ENCODE data around the gene FGD1. TPM values are rescaled to one million over a fixed set of nuclear protein-coding genes. Genes with fewer than 3 reads are reported as not detected.

FGD1 gene
- total and polyA plus RNA-seq, 2 of the 8 experiments (the other 6 are each of a cell fraction or from before 2014, with no cell fraction given), result 6.8 to 34.9 TPM

- H3K14ac ChIP-seq (ENCODE audit: insufficient read length), result no peak overlapping the region
- no peak overlapping the region for H4K5ac ChIP-seq (ENCODE audit: insufficient read length, low read depth, low read length)
- no peak overlapping the region; the same call in 1 of the 2 replicates for H4K8ac ChIP-seq (ENCODE audit: extremely low read depth, insufficient read depth, low read length)
- DNase-seq (ENCODE audit: low read depth in 1 of 2, low spot score in 2 of 2) (no peak), FAIRE-seq (no peak)
- ChIA-PET POLR2A (ENCODE audit: partially characterized antibody) (interaction anchor here (1.0 to 1.8 kb wide), 5 partner anchors 10 to 51 kb away, joined by 3 to 6 read pairs (median 3); no protein-coding TSS in a partner anchor), CTCF (ENCODE audit: partially characterized antibody) (interaction anchor here (0.6 kb wide), 1 partner anchor 442 kb away, joined by 3 read pairs; no protein-coding TSS in a partner anchor)
- no peak overlapping the region for H2BK15ac ChIP-seq (ENCODE audit: low read length)
- H3K4me2 ChIP-seq (ENCODE audit: insufficient read depth in 1 of 2, low read depth in 2 of 2, low read length in 2 of 2), result peak overlapping the region in 1 of 2 experiments; percentile 69; a peak in 1 of 4 replicates
- H2AK5ac ChIP-seq (ENCODE audit: low read depth, low read length), result no peak overlapping the region
- no peaks in the 10 kb centered on the region for H3K9me3 ChIP-seq (ENCODE audit: insufficient read depth in 2 of 2, low read depth in 1 of 2, low read length in 1 of 2)
- H3K36me3 ChIP-seq (ENCODE audit: control insufficient read depth in 2 of 4, insufficient read depth in 4 of 4, low read length in 3 of 4), result no peaks in the 10 kb centered on the region
- H3K79me1 ChIP-seq (ENCODE audit: low read depth, low read length), result no peaks in the 10 kb centered on the region
- peak overlapping the region; percentile 42 for H4K91ac ChIP-seq (replicated peaks; ENCODE audit: insufficient read length, low read length)
- peak overlapping the region; percentile 25; the same call in 1 of the 2 replicates for H3K27ac ChIP-seq (ENCODE audit: low read depth, low read length)
- peaks cover 0 to 33% of the 10 kb centered on the region in 2 experiments; a peak in 2 of 4 replicates for H3K79me2 ChIP-seq (ENCODE audit: control insufficient read depth in 1 of 2, insufficient read depth in 2 of 2, low read length in 2 of 2)
- peaks cover 9 to 40% (median 20%) of the 10 kb centered on the region in 4 experiments for H3K4me1 ChIP-seq (replicated peaks in 1 of 4; ENCODE audit: control insufficient read depth in 3 of 4, insufficient read depth in 4 of 4, low read length in 3 of 4)
- no peak overlapping the region for H2BK20ac ChIP-seq (ENCODE audit: low read length)
- no peak overlapping the region for H3K23ac ChIP-seq (ENCODE audit: insufficient read length)
- H2BK120ac ChIP-seq (replicated peaks; ENCODE audit: low read depth, low read length), result no peak overlapping the region
- no peaks in the 10 kb centered on the region; the same call in 1 of the 2 replicates for H3K23me2 ChIP-seq (ENCODE audit: low read depth, low read length)
- peak overlapping the region; percentile 71 for H3K18ac ChIP-seq (ENCODE audit: extremely low read depth, low read length)
- no peak overlapping the region for H2BK5ac ChIP-seq (ENCODE audit: low read depth, low read length)
- H4K20me1 ChIP-seq (replicated peaks in 1 of 2; ENCODE audit: control insufficient read depth in 1 of 2, insufficient read depth in 2 of 2, low read length in 2 of 2), result no peaks in the 10 kb centered on the region
- 0 out of 2 replicates have a peak overlapping the region, but pooled peaks have one; percentile 4 for H2BK12ac ChIP-seq (ENCODE audit: low read depth, low read length)
- H3K4me3 ChIP-seq (ENCODE audit: extremely low read depth in 1 of 4, insufficient read depth in 2 of 4, low read depth in 3 of 4, low read length in 4 of 4), result no peak overlapping the region
- H2AFZ ChIP-seq (ENCODE audit: low read length), result no peak overlapping the region
- no peaks in the 10 kb centered on the region for H3K27me3 ChIP-seq (replicated peaks in 1 of 4; ENCODE audit: control insufficient read depth in 3 of 4, extremely low read depth in 1 of 4, insufficient read depth in 3 of 4, low read length in 3 of 4)
- no peak overlapping the region for H3K9ac ChIP-seq (replicated peaks in 1 of 4; ENCODE audit: extremely low read depth in 1 of 4, low read depth in 3 of 4, low read length in 3 of 4)
- H3K56ac ChIP-seq (replicated peaks; ENCODE audit: insufficient read length, low read depth, low read length), result no peak overlapping the region
- H3K4ac ChIP-seq (replicated peaks; ENCODE audit: insufficient read length, low read depth, low read length), result no peak overlapping the region
- TF ChIP-seq E2F6 (IDR thresholded peaks at IDR 0.05) (no peak), SIX5 (IDR thresholded peaks at IDR 0.05; ENCODE audit: low read depth, low read length) (no peak), EP300 (IDR thresholded peaks at IDR 0.05; ENCODE audit: borderline replicate concordance in 1 of 2, low read depth in 2 of 2, low read length in 2 of 2) (no peak), TEAD4 (IDR thresholded peaks at IDR 0.05; ENCODE audit: low read depth, low read length) (no peak), CTCF (IDR thresholded peaks at IDR 0.05; ENCODE audit: control extremely low read depth in 1 of 3, insufficient read depth in 1 of 3, low read depth in 1 of 3, low read length in 3 of 3) (no peak)
- WGBS, 2 experiments (ENCODE audit: extremely low coverage in 1 of 2, insufficient coverage in 1 of 2, insufficient read length in 1 of 2, insufficient replicate concordance in 2 of 2, low coverage in 1 of 2, low lambda C conversion rate in 2 of 2, missing lambda C conversion rate in 1 of 2), result 86% methylated on average over 8 of the region's 9 CpGs; no CpG with 5 or more reads in 1 of the 2 experiments
Observed at GRCh38 chrX:54483946-54484345, 12.1 kb downstream of the FGD1 start.
